ENCODE results near the gene TCHP.
"Not testable (repeated sequence)": the region's sequence is repeated elsewhere in the genome, so short reads cannot be mapped to it uniquely, and the experiment has no call there.

Gene TCHP

GRCh38 chr12:109880043-109880931 is 19.8 kb upstream of the TCHP start, which contains the start of gene GLTP:
TSS of gene GLTP (minus strand) at chr12:109880541. CDS start at chr12:109880374, 167 bp downstream.
- peak; percentile 93 for DNase-seq

GRCh38 chr12:109880938-109881337 is 19.1 kb upstream of the TCHP start:
- DNase-seq = no peak

GRCh38 chr12:109881752-109882151 is 18.3 kb upstream of the TCHP start:
- DNase-seq = no peak

GRCh38 chr12:109883461-109883860 is 16.6 kb upstream of the TCHP start:
- DNase-seq = no peak

- DNase-seq = no peak
Observed at GRCh38 chr12:109885616-109886015, 14.5 kb upstream of the TCHP start.

GRCh38 chr12:109888179-109889020 is 11.7 kb upstream of the TCHP start:
- no peak for DNase-seq

GRCh38 chr12:109890620-109891170 is 9.4 kb upstream of the TCHP start:
- DNase-seq = no peak

- DNase-seq = not testable (repeated sequence)
Observed at GRCh38 chr12:109891731-109892130, 8.3 kb upstream of the TCHP start.

GRCh38 chr12:109892165-109892715 is 7.8 kb upstream of the TCHP start:
- no peak for DNase-seq

- DNase-seq = no peak
Observed at GRCh38 chr12:109892748-109893147, 7.3 kb upstream of the TCHP start.

GRCh38 chr12:109893261-109893995 is 6.6 kb upstream of the TCHP start:
- no peak for DNase-seq

GRCh38 chr12:109894939-109895338 is 5.1 kb upstream of the TCHP start:
- DNase-seq = no peak

- DNase-seq = no peak
Observed at GRCh38 chr12:109896188-109896587, 3.9 kb upstream of the TCHP start.

- no peak for DNase-seq
Observed at GRCh38 chr12:109897029-109897428, 3.0 kb upstream of the TCHP start.

GRCh38 chr12:109899345-109899744 is 729 bp upstream of the TCHP start:
- not testable (repeated sequence) for DNase-seq

- no peak for DNase-seq
Observed at GRCh38 chr12:109900752-109901580, 892 bp downstream of the TCHP start.

- DNase-seq = no peak
Observed at GRCh38 chr12:109902891-109903418, 2.9 kb downstream of the TCHP start.

GRCh38 chr12:109905301-109905700 is 5.2 kb downstream of the TCHP start:
- DNase-seq = no peak

GRCh38 chr12:109910254-109910968 is 10.3 kb downstream of the TCHP start:
- no peak for DNase-seq

- DNase-seq = no peak
Observed at GRCh38 chr12:109910969-109911348, 10.9 kb downstream of the TCHP start.
